HG03460 (cell line): ENCODE measurements around the gene WDR37.

Experiments used
- ATAC-seq: cut with Tn5 transposase; IDR thresholded peaks from one replicate; pipeline ENCODE4 v1.9.1; 2021; ENCODE audit not compliant: unreplicated experiment

The WDR37 gene

GRCh38 chr10:1122349-1122748, 66.2 kb downstream of the WDR37 start:
- ATAC-seq, result no peak

DNA sequence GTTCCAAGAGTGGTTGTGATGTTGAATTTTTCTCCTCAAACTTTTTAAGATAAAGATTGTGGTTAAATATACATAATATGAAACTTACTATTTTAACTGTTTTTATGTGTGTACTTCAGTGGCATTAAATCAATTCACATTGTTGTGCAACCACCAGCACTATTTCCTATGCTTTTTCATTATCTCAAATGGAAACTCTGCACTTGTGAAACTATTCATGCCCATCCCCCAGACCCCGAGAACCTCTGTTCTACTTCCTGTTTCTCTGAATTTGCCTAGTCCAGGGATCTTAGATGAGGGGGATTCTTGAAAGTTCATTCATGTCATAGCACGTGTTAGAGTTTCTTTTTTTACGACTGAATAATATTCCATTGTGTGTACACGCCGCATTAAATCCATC, 67.0 kb downstream of the WDR37 start:
- no peak for ATAC-seq

DNA sequence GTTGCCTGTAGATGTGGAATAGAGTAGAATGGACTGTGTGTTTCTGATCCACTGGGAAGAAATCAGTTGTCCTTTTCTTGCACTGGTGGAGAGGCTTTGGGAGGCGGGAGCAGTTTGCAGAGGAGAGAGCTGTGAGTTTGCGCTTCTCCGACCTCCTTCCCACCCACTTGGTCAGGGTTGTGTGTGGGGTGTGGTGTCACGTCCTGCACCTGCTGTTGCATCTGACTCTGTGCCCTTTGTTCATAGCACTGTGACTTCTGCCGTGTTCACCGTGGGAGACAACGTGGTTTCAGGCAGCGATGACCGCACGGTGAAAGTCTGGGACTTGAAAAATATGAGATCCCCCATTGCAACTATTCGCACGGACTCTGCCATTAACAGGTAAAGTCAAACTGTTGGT, 67.8 kb downstream of the WDR37 start:
- ATAC-seq, result no peak

- no peak for ATAC-seq
Observed at GRCh38 chr10:1124796-1125195, 68.6 kb downstream of the WDR37 start.

DNA sequence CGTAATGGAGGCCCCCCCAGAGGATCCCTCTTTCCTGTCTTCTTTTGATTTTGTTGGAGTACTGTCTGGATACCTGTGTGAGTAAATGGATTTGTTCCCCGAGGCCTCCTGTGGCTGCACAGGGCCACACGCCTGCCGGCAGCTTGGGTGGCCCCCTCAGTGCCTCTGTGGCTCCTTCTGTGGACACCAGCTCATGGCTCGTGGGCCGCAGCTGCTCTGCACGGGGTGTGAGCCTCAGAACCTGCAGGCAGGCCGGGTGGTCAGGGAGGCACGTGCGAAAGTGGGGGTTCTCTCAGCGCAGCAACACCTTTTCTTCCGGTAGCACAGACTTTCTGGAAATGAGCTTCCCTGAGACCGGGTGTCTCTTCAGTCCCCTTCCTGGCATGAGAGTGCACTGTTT, 70.3 kb downstream of the WDR37 start:
- ATAC-seq, result no peak

- no peak for ATAC-seq
Observed at GRCh38 chr10:1127629-1128028, 71.4 kb downstream of the WDR37 start.

GRCh38 chr10:1128115-1128514, 71.9 kb downstream of the WDR37 start:
- ATAC-seq, result no peak

DNA sequence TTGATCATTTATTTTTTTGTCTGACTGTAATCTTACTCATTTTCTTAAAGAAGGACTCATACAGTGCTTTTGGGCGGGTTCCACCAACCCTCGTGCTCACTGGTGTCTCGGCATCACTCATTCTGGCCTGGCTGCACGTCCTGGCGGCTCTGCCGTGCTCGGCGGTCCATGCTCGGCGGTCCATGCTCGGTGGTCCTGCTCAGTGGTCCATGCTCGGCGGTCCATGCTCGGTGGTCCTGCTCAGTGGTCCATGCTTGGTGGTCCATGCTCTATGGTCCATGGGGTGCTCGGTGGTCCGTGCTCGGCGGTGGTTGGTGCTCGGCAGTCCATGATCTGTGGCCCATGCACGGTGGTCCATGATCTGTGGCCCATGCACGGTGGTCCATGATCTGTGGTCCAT, 72.5 kb downstream of the WDR37 start:
- ATAC-seq, result no peak

DNA sequence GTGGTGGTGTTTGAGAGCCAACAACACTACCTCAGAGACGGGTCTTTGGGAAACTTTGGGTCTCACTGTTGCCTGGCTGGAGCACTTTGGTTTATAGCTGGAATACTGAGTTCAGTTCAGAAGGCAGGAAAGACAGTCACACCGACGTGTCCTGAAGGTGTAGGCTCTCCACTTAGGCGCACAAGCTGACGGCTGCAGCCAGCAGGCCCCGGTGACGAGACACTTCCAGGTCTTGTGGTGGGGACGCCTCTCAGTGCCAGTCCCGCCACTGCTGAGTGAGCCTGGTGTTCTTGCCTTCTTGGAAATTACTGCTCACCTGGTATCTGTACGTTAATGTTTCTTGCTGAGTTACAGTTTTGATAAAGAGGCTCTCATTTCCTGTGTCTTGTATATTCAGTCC, 74.0 kb downstream of the WDR37 start:
- no peak for ATAC-seq

- no peak for ATAC-seq
Observed at GRCh38 chr10:1130995-1131790, 75.0 kb downstream of the WDR37 start.

DNA sequence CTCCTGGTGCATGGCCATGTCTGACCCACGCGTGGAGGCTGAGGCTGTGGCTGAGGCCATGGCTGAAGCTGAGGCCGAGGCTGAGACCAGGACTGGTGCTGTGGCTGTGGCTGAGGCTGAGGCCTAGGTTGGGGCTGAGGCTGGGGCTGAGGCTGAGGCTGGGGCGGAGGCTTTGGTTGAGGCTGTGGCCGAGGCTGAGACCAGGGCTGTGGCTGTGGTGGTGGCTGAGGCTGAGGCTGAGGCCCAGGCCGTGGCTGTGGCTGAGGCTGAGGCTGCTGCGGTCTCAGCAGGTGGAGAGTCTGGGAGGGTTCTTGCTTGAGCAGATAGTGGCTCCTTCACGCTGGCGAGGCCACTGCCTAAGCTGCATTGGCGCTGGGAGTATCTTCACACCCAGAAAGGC, 76.4 kb downstream of the WDR37 start:
- ATAC-seq, result no peak

GRCh38 chr10:1133495-1134045, 77.4 kb downstream of the WDR37 start:
- no peak for ATAC-seq

GRCh38 chr10:1134156-1134555, 78.0 kb downstream of the WDR37 start:
- ATAC-seq, result no peak

DNA sequence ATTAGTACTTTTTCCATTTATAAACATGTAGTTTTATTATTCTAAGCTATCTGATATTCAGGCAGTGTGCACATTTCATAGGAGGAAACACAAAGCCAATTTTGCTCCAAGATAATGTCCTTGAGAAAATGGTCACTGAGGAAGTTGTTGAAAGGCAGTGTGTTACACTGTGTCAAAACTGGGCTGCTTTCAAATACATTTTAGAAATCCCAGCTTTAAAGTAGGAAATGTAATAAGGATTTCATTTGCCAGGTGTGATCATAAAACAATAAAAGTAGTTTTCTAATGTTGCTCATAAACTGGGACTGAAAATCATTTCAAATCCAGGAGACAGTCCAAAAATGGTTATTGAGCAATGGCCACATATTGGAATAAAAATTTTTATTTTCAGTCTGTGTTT, 80.1 kb downstream of the WDR37 start:
- ATAC-seq, result no peak

GRCh38 chr10:1137499-1138163, 81.4 kb downstream of the WDR37 start:
- no peak for ATAC-seq

DNA sequence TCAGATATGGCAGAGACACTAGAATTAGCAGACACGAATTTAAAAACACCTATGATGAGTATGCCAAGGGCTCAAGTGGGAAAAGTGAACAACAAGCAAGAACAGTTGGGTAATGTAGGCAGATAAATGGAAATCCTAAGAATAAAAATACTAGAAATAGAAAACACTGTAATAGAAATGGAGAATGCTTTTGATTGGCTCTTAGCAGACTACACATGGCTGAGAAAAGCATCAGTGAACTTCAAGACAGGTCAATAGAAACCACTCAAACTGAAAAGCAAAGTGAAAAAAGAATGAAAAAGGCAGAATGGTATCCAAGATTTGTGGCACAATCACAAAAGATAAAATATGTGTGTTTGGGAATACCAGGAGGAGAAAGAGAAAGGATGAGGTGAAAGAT, 82.3 kb downstream of the WDR37 start:
- ATAC-seq, result no peak

- no peak for ATAC-seq
Observed at GRCh38 chr10:1141261-1141660, 85.1 kb downstream of the WDR37 start.

- ATAC-seq, result no peak
Observed at GRCh38 chr10:1141701-1142100, 85.5 kb downstream of the WDR37 start.

DNA sequence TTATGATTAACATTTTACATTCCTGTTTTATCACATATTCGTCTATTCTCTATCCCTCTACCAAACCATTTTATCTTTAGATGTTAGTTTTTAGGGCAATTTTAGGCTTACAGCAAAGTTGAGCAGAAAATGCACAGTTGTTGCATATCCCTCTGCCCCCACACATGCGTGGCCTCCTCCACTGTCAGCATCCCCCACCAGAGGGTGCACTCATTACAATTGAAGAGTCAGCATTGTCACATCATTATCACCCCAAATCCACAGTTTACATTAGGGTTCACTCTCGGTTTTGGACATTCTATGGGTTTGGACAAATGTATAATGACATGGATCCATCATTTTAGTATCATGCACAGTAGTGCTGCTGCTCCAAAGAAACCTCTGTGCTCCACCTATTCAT, 86.4 kb downstream of the WDR37 start:
- ATAC-seq, result no peak

DNA sequence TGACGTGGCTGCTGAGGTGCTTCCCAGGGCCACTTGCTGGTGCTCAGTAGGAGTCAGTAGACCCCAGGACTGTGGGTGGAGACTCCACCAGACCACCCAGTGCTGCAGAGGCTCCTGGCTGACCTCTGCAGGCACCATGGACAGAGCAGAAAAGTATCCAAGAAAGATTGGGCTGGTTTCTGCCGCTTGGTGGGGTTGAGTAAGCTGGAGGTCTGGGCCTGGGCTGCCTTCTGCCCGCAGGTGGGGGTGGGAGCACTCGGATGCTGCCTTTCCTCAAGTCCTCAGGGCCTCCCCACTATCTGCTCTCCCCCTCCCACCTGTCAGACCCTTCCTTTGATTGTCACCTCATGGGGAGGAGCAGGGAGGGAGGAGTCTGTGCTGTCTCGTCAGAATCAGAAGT, 91.6 kb downstream of the WDR37 start:
- ATAC-seq, result no peak

DNA sequence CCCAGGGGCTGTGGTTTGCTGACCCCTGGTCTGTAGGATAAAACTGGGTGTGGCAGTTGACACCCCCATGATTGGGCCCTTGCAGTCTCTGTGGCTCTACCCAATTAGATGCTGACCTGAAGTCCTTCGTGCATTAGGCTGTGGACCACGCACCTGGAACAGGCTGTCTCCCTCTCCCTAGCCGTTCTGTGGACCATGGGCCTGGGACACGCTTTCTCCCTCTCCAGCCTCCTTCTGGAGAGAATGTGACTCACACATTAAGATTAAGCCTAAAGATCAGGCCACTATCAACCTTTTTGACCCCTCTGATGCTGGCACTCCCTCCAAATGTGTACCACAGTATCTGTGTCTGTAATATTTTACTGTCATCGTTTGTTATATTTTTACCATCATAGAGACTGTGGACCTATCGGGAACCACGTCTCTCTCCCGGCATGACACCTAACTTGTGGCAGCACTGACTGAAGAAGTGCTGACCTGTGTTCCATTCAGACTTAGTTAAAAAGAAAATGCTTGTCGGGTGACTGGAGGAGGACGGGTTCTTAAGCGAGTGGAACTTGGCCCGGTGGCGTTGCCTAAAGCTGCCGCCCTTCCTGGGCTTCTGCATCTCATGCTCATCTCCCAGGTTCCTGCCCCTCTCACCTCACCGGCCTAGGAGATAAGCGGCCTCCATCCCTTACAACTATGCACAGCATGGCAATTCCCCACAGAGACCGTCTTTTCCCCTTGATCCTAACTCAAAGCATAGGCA, 92.8 kb downstream of the WDR37 start:
- ATAC-seq, result no peak
